Ovary (tissue), 9 donors: ENCODE results near the gene FAM13B. TPM values are rescaled to one million over a fixed set of nuclear protein-coding genes. Genes with fewer than 3 reads are reported as not detected.

Experiments
- DNase-seq, 5 donors: peaks; one replicate each; pipeline ENCODE4 v3.0.0-alpha.2; 2019 to 2020
- H3K27ac ChIP-seq, 2 donors: fragments of 200-600 bp; one replicate each; pipeline versions ENCODE4 v1.5.1 to v1.8.0; 2019 to 2022
- H3K27me3 ChIP-seq: fragments of 200-600 bp; one replicate; pipeline ENCODE4 v1.8.0; 2022
- H3K36me3 ChIP-seq: fragments of 200-600 bp; sonication (generic); one replicate; pipeline ENCODE4 v1.5.1; 2019
- H3K4me1 ChIP-seq: one replicate; pipeline ENCODE4 v1.8.1; 2013; ENCODE audit warnings: mild to moderate bottlenecking, moderate library complexity; ENCODE audit not compliant: insufficient read depth
- H3K4me3 ChIP-seq: fragments of 200-600 bp; sonication (generic); one replicate; pipeline ENCODE4 v1.5.1; 2017
- H3K9me3 ChIP-seq, 2 donors: fragments of 200-600 bp in 1 of 2; sonication (generic) in 1 of 2; one replicate each; pipeline versions ENCODE4 v1.5.1 to v1.8.1; 2013 to 2019; ENCODE audit warnings: mild to moderate bottlenecking in 1 of 2, moderate library complexity in 1 of 2
- EP300 ChIP-seq: sonication (generic); formaldehyde crosslinking; IDR thresholded peaks from one replicate; pipeline ENCODE4 v1.6.1; 2017; ENCODE audit warnings: antibody characterized with exemption
- POLR2A ChIP-seq: fragments of 450-650 bp; IDR thresholded peaks from one replicate; pipeline ENCODE4 v1.6.1; 2017; ENCODE audit warnings: antibody characterized with exemption, mild to moderate bottlenecking, moderate library complexity
- WGBS, 3 donors: extraction: QIAGEN DNeasy Blood & Tissue Kit in 1 of 3; methylation state at CpG; one replicate each; pipeline versions ENCODE4 v1.1.5 to v1.1.7; 2013 to 2017; 5-methylcytosine and 5-hydroxymethylcytosine counted together
- intact Hi-C, 4 donors: fragments of 100-400 bp; cut with DNase I; formaldehyde crosslinking; loops; one replicate each; pipeline versions ENCODE4 v1.11.0 to v1.15.1; 2022 to 2023
- polyA plus RNA-seq, 2 donors: library from polyadenylated mRNA; stranded (reverse); fragments of 200-250 nt in 1 of 2; fragments of 350-450 nt in 1 of 2; fragmentation: Illumina TruSeq in 1 of 2; extraction: RNeasy Lipid Tissue Mini Kit (QIAGEN cat#74804) in 1 of 2; gene quantifications; one replicate each; pipeline ENCODE4 v1.2.3, GENCODE V29; 2013 to 2014
- total RNA-seq, 7 donors: library from RNA; depleted of rRNA in 2 of 7; stranded (reverse); fragments of >200 nt in 2 of 7; fragmentation: NEBNext Ultra II Directional in 3 of 7; extraction: Animal tissue kit (Norgen Biotek cat#: 25700) in 3 of 7; gene quantifications; one replicate each; pipeline versions ENCODE4 v1.1.0 to v1.2.4, GENCODE V29; 2016 to 2023
- TF ChIP-seq, protein P1 (sequence below), 3 donors: fragments of 450-650 bp in 2 of 3; fragments of 200-600 bp in 1 of 3; IDR thresholded peaks; one replicate each; pipeline versions ENCODE4 v1.5.1 to v1.8.0; 2016 to 2022; ENCODE audit warnings: antibody characterized with exemption in 3 of 3, mild to moderate bottlenecking in 1 of 3
- donor health status: DM: no; HTN: no; CAD: no; lungs with moderate emphysema.
- donor health status: DM: no; HTN: no; CAD: no.
- donor health status: Bipolar disorder and iron deficiency.
- donor health status: DM: yes; HTN: yes; CAD: no.
- donor health status: DM: no; HTN: no; CAD: no.
- donor health status: DM: yes; HTN: yes; CAD: no.

Gene FAM13B
- total and polyA plus RNA-seq, 9 donors: 18.8 to 56.7 (median 46.8) TPM

DNA sequence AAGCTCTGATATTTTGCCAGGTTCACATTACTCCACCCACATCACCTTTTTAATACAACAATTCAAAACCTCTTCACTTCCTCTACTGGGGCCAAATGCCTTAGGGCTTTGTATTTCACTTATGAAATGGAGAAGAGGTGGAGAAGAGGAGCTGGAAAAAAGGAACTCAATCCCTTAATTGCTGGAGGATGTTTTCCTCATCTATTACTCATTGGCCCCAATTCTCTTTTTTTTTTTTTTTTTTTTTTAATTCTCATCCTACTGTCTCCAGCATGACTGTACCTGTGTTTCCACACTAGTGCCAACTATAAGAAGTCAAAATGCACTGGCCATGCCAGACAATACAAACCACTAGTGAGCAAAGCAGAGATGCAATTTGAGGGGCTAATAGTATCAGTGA, 20.9 kb downstream of the FAM13B start:
- intact Hi-C loops: loop anchor here in 1 of 4 donors (5.0 kb wide), 1 partner anchor 1130 kb away; no protein-coding TSS in a partner anchor
- Histone ChIP-seq H3K9me3 (no peaks in the 10 kb centered on the region), H3K27me3 (no peaks in the 10 kb centered on the region), H3K4me3 (no peak overlapping the region), H3K27ac (no peak overlapping the region), H3K4me1 (no peaks in the 10 kb centered on the region), H3K36me3 (no peaks in the 10 kb centered on the region)
- no peak for DNase-seq
- TF ChIP-seq POLR2A (no peak), EP300 (no peak)
- TF ChIP-seq, protein P1, sequence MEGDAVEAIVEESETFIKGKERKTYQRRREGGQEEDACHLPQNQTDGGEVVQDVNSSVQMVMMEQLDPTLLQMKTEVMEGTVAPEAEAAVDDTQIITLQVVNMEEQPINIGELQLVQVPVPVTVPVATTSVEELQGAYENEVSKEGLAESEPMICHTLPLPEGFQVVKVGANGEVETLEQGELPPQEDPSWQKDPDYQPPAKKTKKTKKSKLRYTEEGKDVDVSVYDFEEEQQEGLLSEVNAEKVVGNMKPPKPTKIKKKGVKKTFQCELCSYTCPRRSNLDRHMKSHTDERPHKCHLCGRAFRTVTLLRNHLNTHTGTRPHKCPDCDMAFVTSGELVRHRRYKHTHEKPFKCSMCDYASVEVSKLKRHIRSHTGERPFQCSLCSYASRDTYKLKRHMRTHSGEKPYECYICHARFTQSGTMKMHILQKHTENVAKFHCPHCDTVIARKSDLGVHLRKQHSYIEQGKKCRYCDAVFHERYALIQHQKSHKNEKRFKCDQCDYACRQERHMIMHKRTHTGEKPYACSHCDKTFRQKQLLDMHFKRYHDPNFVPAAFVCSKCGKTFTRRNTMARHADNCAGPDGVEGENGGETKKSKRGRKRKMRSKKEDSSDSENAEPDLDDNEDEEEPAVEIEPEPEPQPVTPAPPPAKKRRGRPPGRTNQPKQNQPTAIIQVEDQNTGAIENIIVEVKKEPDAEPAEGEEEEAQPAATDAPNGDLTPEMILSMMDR (IDR thresholded peaks at IDR 0.05): no peak

DNA sequence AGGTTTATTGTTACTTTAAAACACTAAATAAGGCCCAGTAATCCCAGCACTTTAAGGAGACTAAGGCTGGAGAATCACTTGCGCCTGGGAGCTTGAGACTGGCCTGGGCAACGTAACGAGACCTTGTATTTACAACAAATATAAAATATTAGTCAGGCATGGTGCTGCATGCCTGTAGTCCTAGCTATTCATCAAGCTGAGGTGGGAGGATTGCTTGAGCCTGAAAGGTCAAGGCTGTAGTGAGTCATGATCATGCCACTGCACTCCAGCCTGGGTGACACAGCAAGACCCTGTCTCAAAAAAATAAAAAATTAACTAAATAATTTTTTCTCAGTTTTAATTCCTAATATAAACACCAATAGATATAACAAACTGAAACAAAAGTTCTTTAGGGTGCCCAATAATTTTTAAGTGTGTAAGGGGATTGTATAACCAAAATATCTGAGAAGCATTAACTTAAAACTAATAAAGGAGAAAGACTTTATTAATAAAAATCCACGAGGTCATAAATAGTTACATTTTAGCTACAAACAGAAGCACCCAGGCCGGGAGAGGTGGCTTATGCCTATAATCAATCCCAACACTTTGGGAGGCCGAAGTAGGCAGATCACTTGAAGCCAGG, 32.7 kb downstream of the FAM13B start:
- intact Hi-C loops: no loop called here

DNA sequence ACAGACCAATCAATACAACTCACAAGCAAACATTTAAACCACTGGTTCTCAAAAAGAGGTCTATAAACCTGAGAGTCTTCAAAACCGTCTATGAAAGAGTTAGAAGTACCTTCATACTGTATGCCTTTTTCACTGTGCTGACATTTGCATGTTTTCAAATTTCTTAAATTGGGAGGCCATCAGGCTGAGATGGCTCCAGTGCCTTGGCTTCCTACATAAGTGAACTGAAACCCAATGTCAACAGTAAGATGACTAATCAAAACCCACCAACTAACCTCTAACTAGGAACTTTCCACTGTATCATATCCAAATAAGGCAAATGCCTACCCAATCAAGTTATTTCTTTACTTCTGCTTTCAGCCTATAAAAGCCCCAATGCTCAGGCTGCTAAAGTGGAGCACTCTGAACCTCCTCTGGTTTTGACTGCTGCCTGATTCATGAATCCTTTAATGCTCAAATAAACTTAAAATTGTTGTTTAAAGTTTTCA, 35.1 kb downstream of the FAM13B start:
- Histone ChIP-seq H3K36me3 (no peaks in the 10 kb centered on the region), H3K27ac (no peak overlapping the region), H3K4me3 (no peak overlapping the region), H3K9me3 (no peaks in the 10 kb centered on the region), H3K4me1 (peaks cover 15% of the 10 kb centered on the region), H3K27me3 (no peaks in the 10 kb centered on the region)
- intact Hi-C loops: no loop called here
- 91 to 94% (median 92%) methylated on average over 1 of the region's 1 CpG for WGBS, 3 donors
- TF ChIP-seq EP300: no peak
- TF ChIP-seq, protein P1 (IDR thresholded peaks at IDR 0.05): no peak
- TF ChIP-seq POLR2A: no peak
- no peak for DNase-seq

More for the DNA sequence above, 32.7 kb downstream of the FAM13B start:
- 45 to 49% (median 46%) methylated on average over 6 of the region's 6 CpGs for WGBS, 3 donors
- H3K4me1 ChIP-seq: peaks cover 15% of the 10 kb centered on the region
- DNase-seq: peak in 4 of 5 donors; percentile 26 to 51 (median 34)
- H3K36me3 ChIP-seq: no peaks in the 10 kb centered on the region
- TF ChIP-seq EP300 (no peak), POLR2A (no peak)
- TF ChIP-seq, protein P1 (IDR thresholded peaks at IDR 0.05): no peak
- no peaks in the 10 kb centered on the region for H3K9me3 ChIP-seq
- H3K4me3 ChIP-seq: no peak overlapping the region
- H3K27me3 ChIP-seq: no peaks in the 10 kb centered on the region
- peak overlapping the region; percentile 25 to 54 for H3K27ac ChIP-seq

DNA sequence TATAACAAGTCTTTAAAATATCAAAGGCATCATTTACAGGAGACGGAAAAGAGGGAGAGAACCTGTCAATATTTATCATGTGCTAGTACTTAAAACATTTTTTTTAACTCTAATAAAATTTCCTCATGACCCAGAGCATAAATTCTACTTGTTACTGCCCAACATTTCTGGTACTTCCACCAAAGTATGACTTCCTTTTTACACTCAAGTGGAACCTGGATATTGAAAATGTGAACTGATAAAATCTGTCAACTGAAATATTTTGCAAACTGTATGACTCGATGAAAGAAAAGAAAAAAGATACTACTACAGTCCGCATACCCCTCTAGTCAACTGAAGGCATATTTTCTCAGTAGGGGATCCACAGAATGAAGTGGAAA, 37.1 kb downstream of the FAM13B start:
- H3K4me3 ChIP-seq: no peak overlapping the region
- intact Hi-C loops: no loop called here
- H3K4me1 ChIP-seq: peaks cover 15% of the 10 kb centered on the region
- no peaks in the 10 kb centered on the region for H3K9me3 ChIP-seq
- no peaks in the 10 kb centered on the region for H3K36me3 ChIP-seq
- DNase-seq: no peak
- 75 to 81% (median 76%) methylated on average over 3 of the region's 3 CpGs for WGBS, 3 donors
- no peaks in the 10 kb centered on the region for H3K27me3 ChIP-seq
- no peak overlapping the region for H3K27ac ChIP-seq
- TF ChIP-seq EP300 (no peak), POLR2A (no peak)
- TF ChIP-seq, protein P1 (IDR thresholded peaks at IDR 0.05): no peak
